CD4-positive, alpha-beta T cell treated with Interleukin-21 for 1 hour (primary cell): ENCODE results near the gene SMIM36.
"Not testable (repeated sequence)": the region's sequence is repeated elsewhere in the genome, so short reads cannot be mapped to it uniquely, and the experiment has no call there.

ENCODE experiments used
- DNase-seq: peaks from one replicate; pipeline ENCODE4 v3.0.0-alpha.2; 2020

Gene SMIM36

DNA sequence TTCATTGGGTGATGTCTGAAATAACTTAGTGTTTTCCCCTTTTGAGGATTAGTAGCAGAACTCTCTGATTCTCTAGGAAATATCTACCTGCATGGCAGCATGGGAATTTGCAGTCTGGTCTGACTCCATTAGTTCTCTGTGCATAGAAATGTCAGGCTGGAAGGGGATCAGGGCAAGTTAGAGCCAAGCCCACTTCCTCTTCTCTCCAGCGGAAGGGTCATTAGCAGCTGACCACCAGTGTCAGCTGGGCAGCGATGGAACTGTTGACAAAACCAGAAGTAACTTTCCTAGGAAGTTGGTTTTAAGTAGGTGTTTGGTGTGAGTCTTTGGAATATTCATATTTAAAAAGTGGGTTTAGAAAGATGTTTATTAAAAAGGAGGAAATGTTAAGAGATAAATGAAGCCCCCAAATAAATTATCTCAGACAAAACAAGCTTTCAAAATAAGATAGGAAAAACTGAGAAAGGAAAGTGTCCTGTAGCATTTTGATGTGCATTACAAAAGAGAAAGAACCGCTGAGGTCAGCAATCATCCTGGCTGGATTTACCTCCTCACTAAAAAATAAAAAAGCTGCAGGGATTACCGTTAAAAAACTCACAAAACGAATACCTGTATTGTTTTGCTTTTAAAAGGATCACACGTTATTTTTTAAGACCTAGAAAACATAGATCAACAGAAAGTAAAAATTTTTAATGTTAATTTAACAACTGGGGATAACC lies 57.3 kb downstream of the SMIM36 start:
- no peak for DNase-seq

DNA sequence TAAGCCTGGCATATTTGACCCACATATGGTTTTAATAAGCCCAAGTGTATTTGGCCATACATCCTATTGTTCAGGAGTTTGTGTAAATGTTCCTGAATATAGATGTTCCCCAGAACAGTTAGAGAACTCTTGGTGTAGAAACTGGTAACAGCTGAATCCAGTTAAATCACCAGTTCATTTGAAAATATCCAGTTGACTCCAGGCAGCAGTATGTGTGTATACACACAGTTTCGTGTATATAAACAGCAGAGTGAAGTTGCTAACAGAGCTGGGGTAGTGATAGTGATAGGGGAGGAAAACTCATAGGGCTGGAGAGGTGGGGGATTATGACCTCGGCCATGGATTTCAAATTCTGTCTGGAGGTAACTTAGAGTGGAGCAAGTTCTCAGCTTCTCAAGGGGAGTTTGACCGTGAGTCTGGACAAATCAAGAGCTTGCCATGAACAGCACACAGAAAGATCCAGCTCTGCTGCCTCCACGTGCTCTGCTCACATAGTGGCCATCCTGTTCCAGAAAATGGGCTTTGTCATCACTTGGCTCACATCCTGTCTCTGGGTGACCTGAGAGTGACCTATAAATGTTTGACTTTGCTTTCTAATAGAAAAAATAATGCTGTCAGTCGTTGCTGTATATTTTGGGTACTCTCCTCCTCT lies 59.0 kb downstream of the SMIM36 start:
- no peak for DNase-seq

DNA sequence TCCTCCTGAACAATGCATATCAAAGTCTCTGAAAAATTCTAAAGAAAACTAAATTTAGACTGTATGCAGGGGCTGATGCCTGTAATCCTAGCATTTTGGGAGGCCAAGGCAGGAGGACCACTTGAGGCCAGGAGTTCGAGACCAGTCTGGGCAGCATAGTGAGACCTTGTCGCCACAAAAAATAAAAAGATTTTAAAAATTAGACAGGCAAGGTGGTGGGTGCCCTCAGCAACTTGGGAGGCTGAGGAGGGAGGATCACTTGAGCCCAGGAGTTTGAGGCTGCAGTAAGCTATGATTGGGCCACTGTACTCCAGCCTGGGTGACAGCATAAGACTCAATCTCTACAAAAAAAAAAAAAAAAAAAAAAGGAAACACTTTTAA lies 59.5 kb downstream of the SMIM36 start:
- DNase-seq = no peak

DNA sequence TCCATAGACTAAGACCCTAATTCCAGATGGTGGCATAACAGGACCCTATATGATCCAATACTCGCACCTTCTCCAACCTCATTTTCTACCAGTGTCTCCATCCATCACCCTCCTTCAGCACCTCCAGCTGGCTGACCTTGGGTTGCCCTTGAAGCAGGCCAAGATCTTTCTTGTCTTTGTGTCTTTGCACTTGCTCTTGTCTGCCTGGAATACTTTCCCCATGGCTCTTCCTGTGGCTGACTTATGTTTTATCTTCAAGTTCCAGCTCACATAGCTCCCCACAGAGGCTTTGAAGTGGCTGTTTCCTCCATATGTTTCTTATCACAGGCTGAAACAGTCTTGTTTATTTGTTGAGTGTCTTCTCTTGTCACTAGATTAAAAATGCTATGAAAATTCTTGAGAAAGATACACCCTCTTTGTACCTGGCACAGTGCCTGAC lies 60.0 kb downstream of the SMIM36 start:
- no peak for DNase-seq

DNA sequence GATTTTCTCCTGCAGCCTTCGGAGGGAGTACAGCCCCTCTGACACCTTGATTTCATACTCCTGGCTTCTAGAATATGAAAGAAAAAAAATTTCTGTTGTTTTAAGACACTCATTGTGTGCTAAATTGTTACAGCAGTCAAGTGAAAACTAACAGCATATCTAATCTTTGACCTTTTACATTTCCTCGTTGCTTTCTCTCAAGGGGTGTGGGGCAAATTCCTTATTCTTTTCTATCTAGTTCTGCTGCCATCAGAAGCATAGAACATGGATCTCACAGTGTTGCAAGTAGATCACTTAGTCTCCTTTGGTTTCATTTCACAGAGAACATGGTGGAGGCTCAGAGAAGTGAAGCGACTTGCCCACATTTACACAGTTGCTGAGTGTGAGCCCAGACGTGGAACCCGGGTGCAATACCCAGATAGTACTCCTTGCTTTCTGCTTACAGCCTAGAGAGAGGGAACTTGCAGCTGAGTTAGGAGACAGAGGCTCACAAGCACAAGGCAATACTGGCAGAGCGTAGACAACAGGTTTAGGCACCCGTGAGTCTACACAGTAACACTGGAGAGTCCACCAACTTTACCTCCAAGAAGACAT lies 60.9 kb downstream of the SMIM36 start:
- no peak for DNase-seq

DNA sequence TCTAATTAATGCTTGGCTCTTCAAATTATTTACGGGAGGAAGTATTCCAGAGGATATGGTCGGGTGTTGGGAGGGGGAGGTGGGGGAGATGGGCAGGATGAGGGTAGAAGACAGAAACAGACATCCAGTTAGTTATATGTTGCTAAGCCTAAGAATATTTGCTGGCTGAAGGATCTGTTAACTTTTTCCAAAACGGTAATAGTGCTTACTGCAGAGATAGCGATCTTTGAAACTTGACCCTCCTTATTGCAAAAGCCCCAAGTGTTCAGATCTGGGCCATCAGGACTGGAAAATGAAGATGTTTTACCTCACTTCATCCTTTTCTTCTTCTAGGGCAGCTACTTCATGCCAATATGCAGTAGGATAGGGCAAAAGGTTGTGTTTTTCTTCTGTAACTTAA lies 62.6 kb downstream of the SMIM36 start:
- no peak for DNase-seq

DNA sequence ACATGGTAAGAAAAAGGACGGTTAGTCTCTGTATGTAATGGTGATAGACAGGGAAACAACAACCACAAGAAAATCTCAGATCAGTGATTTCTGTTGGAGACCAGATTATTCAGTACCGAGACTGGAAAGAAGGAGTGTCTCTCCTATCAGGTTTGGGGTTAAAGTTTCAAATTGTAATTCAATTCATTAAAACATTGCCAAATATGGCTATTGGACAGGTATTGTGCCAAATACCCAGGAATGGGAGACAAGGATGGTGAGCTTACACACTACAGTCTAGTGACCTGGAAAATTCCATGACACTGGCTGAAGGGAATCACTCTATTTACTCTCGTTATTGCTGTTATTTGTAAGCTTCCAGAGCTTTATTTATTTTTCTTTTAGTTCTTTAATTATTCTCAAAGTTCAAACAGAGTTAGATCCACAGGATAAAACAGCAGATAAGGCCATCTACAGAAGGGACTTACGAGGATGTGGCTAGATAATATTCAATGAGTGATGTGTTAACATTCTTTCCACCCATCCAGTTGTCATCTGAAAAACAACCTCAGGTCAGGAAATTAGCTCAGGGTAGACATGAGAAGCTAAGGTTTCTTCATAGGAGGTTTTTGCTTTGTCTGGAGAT lies 64.6 kb downstream of the SMIM36 start:
- no peak for DNase-seq

DNA sequence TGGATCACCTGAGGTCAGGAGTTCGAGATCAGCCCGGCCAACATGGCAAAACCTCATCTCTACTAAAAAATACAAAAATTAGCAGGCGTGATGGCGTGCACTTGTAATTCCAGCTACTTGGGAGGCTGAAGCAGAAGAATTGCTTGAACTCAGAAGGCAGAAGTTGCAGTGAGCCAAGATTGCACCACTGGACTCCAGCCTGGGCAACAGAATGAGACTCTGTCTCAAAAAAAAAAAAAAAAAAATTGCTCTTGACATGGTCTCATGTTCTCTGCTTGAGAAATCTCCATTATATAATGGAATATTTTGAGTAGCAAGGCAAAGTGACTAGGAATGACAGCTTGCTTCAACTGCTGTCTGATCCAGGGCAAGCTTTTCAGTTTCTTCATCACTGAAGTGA lies 65.2 kb downstream of the SMIM36 start:
- DNase-seq = not testable (repeated sequence)

DNA sequence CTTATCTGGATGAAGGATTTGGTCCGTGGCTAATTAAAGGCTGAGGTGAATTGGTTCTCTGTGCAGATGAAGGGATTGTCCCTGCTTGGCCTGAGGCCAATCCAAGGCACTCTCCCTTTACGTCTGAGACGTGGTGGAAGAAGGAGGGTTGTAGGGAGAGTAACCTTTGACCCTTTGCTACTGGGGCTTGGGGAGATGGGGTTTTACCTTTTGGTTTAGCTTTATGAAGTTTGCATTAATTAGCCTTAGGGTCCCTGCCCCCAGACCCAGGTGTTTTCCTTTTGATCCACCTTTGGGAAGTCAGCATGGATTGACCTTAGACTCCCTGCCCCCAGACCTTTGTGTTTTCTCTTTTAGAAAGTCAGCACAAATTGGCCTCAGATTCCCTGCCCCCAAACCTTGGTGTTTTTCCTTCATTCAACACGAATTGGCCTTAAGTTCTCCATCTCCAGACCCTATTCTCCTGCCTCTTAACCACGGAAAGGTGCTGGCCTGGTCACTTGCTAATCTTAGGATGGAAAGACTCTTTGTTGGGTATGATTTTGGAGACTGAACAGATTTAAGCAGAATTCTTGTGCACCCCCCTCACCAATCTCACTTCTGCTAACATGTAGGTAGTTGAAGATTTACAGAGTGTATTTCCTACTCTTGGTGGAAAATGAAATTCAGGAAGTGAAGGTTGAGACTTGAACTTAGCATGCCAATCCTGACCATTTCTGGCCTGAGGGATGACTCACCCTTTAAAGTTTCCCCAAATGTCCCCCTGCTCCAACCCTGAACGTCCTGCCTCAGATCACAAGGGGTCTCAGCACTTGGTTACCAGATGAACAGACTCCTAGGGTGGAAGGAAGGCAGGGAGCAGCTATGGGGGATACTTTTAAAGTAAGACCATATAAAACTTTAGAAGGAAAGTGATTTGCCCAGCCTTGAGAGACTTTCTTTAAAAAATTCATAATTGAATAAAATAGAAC lies 66.5 kb downstream of the SMIM36 start:
- DNase-seq = no peak

DNA sequence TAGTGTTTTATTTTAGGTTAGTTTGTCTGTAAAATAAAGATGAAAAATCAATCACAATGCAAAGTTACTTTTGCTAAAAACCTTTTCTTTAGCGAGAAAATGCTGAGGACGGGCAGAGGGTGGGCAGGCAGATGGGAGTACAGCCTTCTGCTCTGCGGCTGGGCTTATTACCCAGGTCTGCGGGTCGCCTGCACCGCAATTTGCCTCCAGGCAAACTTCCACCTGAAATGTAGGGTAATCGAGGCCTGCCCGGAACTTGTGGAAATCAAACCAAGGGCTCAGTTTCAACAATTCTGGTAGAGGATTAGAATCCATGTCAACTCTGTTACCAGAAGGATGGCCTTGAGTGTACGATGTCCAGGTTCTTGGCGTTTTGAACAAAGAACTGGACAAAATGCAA lies 67.3 kb downstream of the SMIM36 start:
- no peak for DNase-seq

DNA sequence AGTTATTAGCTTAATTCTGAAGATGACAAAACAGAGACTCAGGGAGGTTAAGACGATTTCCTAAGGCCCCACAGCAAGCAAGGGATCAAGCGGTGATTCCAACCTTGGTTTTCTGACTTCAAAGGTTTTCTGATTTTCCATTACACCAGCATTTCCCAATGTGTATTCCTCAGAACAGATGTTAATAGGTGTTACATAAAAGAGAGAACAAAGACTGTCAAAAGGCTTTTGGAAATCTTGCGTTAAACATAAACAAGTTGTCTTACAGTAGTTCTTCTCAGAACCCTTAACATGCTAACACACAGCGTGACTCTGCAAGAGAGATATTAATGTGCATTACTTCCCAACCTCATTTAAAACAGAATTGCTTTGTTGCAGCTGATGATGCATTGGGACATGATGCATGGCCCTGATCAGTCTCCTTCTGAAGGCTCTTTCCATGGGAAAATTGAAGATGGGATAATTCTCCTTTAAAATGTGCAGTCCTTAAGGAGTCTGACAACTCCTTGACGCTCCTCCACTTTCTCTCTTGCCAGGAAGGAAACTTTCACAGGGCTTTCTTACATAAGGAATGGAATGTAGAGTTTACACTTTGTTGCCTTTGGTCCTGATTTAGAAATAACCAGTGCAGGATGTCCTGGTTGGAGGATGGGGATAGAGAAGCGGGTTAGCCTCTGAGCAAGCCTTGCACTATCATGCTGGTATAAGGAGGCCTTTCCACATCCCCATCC lies 68.1 kb downstream of the SMIM36 start:
- no peak for DNase-seq

DNA sequence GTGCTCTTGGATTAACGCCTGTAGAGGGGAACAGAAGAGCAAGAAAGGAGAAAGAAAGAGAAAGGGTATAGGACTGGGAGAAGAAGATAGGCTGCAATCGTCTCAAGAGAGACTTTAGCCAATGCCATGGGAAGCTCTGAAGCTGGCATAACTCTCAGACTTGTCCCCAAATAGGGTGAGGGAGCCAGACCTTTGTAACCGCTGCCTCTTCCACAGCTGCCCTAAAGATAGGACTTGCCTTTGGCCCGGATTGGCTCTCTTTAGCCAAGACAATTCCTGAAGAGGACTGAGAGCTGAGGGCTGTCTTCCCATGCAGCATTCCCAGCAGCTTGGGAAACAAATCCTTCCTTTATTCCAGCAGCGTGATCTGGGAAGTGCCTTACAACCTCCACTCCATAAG lies 68.8 kb downstream of the SMIM36 start:
- no peak for DNase-seq

DNA sequence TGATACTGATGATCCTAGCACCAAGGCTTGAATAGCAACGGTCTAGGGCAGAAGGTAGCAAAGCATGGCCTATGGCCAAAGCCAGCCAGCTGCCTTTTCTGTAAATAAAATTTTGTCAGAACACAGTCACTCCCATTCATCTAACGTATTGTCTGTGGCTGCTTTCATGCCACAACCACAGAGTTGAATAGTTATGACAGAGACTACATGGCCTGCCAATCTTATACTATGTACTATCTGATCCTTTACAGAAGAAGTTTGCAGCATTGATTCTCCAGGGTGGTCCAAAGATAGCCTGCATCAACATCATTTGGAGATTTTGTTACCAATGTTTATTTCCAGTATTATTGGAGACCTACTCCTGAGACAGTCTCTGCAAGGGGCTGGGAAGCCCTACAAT lies 69.7 kb downstream of the SMIM36 start:
- DNase-seq = no peak

DNA sequence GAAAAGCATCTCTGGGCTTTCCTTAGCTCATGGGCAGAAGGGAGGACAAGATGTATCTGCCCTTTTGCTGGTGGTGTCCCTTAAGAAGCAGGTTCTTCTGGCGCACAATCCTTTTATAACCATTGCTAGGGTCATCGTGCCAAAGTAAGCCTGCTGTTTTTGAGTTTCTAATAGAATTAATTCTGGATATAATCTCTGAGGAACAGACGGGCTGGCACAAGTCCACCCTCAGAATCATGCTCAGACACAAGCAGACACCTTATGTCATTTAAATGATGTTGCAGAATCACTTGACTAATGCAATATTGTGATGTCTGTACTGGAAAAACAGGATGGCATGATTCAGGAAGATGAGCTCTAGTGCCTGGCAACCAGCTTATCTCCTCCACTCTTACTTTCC lies 70.9 kb downstream of the SMIM36 start:
- DNase-seq = no peak

DNA sequence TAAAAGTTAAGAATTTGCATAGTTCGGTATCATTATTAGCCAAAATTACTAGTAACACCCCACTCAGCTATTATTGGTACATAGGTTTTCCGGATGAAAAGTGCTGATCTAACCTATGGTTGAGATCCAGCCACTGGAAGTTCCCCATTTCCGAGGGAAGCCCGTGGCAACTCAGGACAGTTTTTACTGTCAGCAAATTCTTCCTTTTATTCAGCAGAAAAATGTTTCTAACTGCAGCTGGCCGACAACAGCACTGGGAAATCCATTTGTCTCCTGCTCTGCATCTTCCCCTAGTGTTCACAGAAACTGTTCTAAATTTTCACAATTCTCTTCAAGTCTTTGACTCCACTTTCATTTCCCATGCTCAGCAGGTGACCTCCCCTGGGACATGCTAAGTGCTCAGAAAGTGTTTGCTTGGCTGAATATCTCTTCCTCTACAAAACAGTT lies 74.1 kb downstream of the SMIM36 start:
- DNase-seq = no peak

DNA sequence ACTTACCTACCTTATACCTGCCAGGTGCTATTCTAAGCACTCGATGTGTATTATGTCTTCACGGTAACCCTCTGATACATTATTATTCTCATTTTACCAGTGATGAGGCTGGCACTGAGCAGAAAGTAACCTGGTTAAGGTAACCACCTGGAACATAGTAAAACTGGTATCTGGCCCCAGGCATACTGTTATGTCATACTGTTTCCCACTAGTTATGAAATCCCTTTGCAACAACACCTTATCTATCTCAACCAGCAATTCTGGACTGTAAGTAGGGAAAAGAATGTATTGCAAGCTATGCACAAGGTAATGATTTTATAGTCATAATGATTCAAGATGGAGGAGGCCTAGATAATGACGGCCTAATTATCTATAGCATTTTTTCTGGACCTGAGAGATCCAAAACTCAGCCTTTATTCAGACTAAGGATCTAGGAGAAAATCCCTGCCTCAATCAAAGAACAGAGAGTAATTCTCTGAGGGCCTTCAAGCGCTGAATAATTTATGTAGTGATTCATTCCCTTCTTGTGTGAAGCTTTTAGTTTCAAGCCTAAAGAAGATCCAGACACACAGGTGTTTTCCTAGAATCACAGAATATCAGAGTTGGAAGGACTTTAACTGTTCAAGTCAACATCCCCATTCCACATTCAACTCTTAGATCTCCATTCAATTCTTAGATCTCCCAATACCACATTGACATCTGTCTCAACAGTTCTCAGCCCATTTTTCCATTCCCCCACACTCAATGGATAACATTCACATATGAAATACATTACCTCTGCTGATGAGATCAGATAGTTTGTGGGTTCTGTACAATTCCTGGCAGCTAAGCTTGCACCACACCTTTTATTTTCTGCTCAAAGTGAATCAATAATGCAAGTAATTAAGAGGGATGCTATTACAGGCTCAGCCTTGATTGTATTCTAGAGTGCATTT lies 74.8 kb downstream of the SMIM36 start:
- DNase-seq = no peak

DNA sequence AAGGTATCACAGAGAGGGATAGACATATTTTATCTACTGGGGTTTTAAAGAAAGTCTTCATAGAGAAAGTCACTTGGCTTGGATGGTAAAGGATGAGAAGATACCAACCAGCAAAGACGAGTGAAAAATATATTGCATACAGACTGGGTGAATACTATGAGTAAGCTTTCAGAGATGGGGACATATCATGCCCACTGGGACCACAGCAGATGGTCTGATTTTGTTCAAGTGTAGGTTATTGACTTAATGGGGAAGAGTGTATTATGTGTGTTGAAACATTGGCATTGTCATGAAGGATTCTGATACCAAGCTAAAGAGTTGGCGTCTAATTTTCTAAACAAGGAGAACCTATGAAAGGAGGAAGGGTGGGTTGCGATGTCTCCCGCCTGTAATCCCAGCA lies 75.8 kb downstream of the SMIM36 start:
- DNase-seq = no peak

DNA sequence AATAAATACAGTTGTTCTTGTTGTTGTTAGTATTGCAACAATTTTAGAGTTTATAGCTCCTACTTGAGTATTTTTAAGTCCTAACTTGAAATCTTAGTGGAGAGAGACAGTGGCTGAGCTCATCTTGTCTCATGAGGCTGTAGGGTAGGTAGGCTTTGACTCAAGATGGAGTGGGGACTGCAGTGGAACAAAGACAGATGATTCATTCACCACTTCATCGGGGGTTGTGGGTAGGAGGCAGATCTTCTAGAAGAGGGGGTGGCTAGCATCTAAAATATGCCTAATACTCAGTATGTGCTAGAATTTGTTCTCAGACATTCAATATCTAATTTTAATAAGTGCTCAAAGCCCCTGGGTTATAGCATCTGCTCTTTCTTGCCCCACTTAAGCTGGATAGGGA lies 76.5 kb downstream of the SMIM36 start:
- no peak for DNase-seq

DNA sequence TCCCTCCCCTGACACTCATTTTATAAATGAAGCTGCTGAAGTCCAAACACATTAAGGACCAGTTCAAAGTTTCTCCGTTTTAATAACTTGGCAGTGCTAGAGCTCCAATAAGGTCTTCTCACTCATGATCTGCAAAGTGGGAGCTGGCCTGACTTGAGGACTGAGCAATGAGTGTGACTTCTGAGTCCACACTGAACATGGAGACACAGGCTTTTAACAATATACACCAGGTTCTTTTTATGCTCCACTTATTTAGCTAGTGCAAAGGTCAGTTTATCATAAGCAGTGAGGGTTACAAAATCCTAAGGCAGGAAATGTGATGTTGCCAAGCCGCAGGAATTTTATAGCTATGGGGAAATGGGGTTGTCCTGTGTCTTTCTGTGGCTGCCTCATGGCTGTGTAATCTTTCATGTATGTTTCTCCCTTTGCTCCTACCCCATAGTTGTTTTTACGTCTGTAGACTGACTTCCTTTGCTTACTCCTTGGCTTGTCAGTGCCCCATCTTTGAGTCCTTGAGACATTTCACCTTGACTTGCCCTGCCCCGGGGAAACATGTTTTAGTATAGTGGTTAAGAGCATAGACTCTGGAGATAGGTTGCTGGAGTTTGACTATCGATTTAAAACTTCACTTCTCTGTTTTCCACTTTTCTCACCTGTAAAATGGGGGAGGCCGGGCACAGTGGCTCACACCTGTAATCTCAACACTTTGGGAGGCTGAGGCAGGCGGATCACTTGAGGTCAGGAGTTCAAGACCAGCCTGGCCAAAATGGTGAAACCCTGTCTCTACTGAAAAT lies 77.4 kb downstream of the SMIM36 start:
- no peak for DNase-seq

DNA sequence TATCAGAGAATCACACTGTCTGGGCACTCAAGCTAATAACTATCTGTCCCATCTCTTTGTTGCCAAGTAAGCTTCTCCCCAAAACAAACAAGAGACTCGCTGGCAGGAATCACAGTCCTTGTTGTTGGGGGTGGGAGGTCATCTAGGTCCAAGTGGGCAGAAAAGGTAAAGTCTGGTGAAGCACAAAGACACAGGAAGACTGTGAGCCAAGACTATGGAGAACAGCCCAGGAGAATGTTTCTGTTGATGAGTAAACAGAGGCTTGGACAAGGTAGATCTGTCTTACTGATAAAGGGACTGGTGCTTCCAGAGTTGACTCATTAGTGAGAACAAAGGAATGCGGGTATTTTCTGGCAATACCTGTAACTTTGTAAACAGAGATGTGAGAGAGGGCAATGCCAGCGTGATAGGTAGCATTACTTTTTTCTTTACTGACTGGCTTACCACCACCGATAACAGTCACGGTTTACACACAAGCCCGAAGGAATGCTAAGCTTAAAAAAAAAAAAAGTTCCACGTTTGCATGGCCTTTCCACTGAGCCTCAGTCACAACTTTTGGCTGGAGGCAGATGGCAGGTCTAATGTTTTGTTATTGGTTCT lies 78.1 kb downstream of the SMIM36 start:
- no peak for DNase-seq
